Lung (tissue), 12 donors: ENCODE data around the gene HOXB1. TPM values are rescaled to one million over a fixed set of nuclear protein-coding genes. Genes with fewer than 3 reads are reported as not detected.

ENCODE experiments used
- ATAC-seq: fragments of 200-7000 bp; cut with Tn5 transposase; one replicate; pipeline ENCODE4 v1.9.1; 2020; ENCODE audit warnings: moderate number of reproducible peaks; ENCODE audit not compliant: insufficient read depth, low FRiP score
- DNase-seq, 3 donors: peaks; one replicate each; pipeline ENCODE4 v3.0.0-alpha.2; 2013 to 2017
- H3K27ac ChIP-seq, 2 donors: one replicate each; pipeline ENCODE4 v1.5.1; 2013; ENCODE audit warnings: mild to moderate bottlenecking in 2 of 2, moderate library complexity in 2 of 2, control low read depth in 1 of 2, inconsistent platforms in 1 of 2, low read depth in 1 of 2, low read length in 1 of 2
- H3K27me3 ChIP-seq, 3 donors: one replicate each; pipeline ENCODE4 v1.5.1; 2013; ENCODE audit warnings: low read length in 2 of 3; ENCODE audit not compliant: control insufficient read depth in 3 of 3, insufficient read depth in 3 of 3
- H3K36me3 ChIP-seq, 4 donors: one replicate each; pipeline ENCODE4 v1.5.1; 2013; ENCODE audit warnings: low read length in 4 of 4, mild to moderate bottlenecking in 1 of 4, moderate library complexity in 1 of 4; ENCODE audit not compliant: control insufficient read depth in 4 of 4, insufficient read depth in 4 of 4
- H3K4me1 ChIP-seq, 5 donors: one replicate each; pipeline ENCODE4 v1.5.1; 2013; ENCODE audit warnings: low read length in 5 of 5, mild to moderate bottlenecking in 2 of 5, moderate library complexity in 1 of 5; ENCODE audit not compliant: control insufficient read depth in 5 of 5, insufficient read depth in 5 of 5
- H3K4me3 ChIP-seq: one replicate; pipeline ENCODE4 v1.5.1; 2013; ENCODE audit warnings: mild to moderate bottlenecking, control low read depth, moderate library complexity
- H3K9ac ChIP-seq, 2 donors: one replicate each; pipeline ENCODE4 v1.5.1; 2013; ENCODE audit warnings: low read length in 2 of 2, control low read depth in 1 of 2; ENCODE audit not compliant: insufficient read depth in 1 of 2
- H3K9me3 ChIP-seq, 4 donors: one replicate each; pipeline ENCODE4 v1.5.1; 2013; ENCODE audit warnings: low read length in 3 of 4, mild to moderate bottlenecking in 1 of 4, moderate library complexity in 1 of 4; ENCODE audit not compliant: control insufficient read depth in 4 of 4, insufficient read depth in 3 of 4
- CTCF ChIP-seq: IDR thresholded peaks from 2 replicates; pipeline ENCODE4 v1.5.1; 2012; ENCODE audit warnings: mild to moderate bottlenecking; ENCODE audit errors: control extremely low read depth, extremely low read depth
- WGBS, 2 donors: extraction: QIAGEN DNeasy Blood & Tissue Kit; methylation state at CpG; one replicate each; pipeline ENCODE4 v1.1.7; 2013; 5-methylcytosine and 5-hydroxymethylcytosine counted together
- polyA plus RNA-seq, 2 donors: library from polyadenylated mRNA; stranded (reverse); fragments of 200-250 nt; gene quantifications; one replicate each; pipeline ENCODE4 v1.2.1, GENCODE V29; 2013
- total RNA-seq, 2 donors: library from RNA; depleted of rRNA in 1 of 2; stranded (reverse); fragments of >200 nt in 1 of 2; gene quantifications; one replicate each; pipeline ENCODE4 v1.2.1, GENCODE V29; 2014 to 2021
- donor health status: control.
- donor health status: control.
- donor health status: Bipolar disorder and iron deficiency.
- donor health status: healthy.
- donor health status: DM: yes; HTN: yes; CAD: no.

HOXB1 gene
- total and polyA plus RNA-seq, 4 donors, result not detected

GRCh38 chr17:48517478-48517877 is 13.3 kb downstream of the HOXB1 start:
- no peak overlapping the region for H3K9ac ChIP-seq
- 25% methylated on average over 3 of the region's 3 CpGs for WGBS, 2 donors
- ATAC-seq (no peak), DNase-seq (no peak)
- peaks cover 0 to 16% (median 4%) of the 10 kb centered on the region in 5 donors for H3K4me1 ChIP-seq
- H3K9me3 ChIP-seq, result peaks cover 0 to 2% (median 0%) of the 10 kb centered on the region in 4 donors
- peaks cover 3 to 45% (median 5%) of the 10 kb centered on the region in 3 donors for H3K27me3 ChIP-seq
- no peak overlapping the region for H3K4me3 ChIP-seq
- H3K27ac ChIP-seq, result no peak overlapping the region
- TF ChIP-seq CTCF, result no peak
- no peaks in the 10 kb centered on the region for H3K36me3 ChIP-seq

GRCh38 chr17:48515925-48516900 is 14.6 kb downstream of the HOXB1 start:
- no peak for TF ChIP-seq CTCF
- Histone ChIP-seq H3K27ac (no peak overlapping the region), H3K27me3 (peaks cover 3 to 41% (median 5%) of the 10 kb centered on the region in 3 donors), H3K4me1 (peaks cover 0 to 6% (median 0%) of the 10 kb centered on the region in 5 donors), H3K9me3 (peaks cover 0 to 2% (median 0%) of the 10 kb centered on the region in 4 donors), H3K4me3 (no peak overlapping the region), H3K36me3 (no peaks in the 10 kb centered on the region), H3K9ac (no peak overlapping the region)
- 55 to 64% methylated on average over 3 of the region's 3 CpGs for WGBS, 2 donors
- DNase-seq, result no peak
- ATAC-seq, result no peak

GRCh38 chr17:48514477-48514876 is 16.3 kb downstream of the HOXB1 start:
- Histone ChIP-seq H3K9ac (no peak overlapping the region), H3K4me1 (peaks cover 0 to 6% (median 0%) of the 10 kb centered on the region in 5 donors), H3K9me3 (peaks cover 0 to 2% (median 0%) of the 10 kb centered on the region in 4 donors), H3K27ac (no peak overlapping the region), H3K4me3 (no peak overlapping the region), H3K27me3 (peaks cover 0 to 32% (median 5%) of the 10 kb centered on the region in 3 donors), H3K36me3 (no peaks in the 10 kb centered on the region)
- 69 to 79% methylated on average over 2 of the region's 2 CpGs for WGBS, 2 donors
- ATAC-seq (no peak), DNase-seq (no peak)
- TF ChIP-seq CTCF, result no peak
